SW 1271 (cell line): ENCODE data around the gene MYH6.
A peak's percentile ranks its signal among the peaks of the same experiment; 100 is the strongest.
"Not testable (repeated sequence)": the region's sequence is repeated elsewhere in the genome, so short reads cannot be mapped to it uniquely, and the experiment has no call there.

Experiments
- DNase-seq, 2 experiments: peaks; one replicate each; lab custom pipeline; 2025; lab: John Stamatoyannopoulos, UW

The MYH6 gene

DNA sequence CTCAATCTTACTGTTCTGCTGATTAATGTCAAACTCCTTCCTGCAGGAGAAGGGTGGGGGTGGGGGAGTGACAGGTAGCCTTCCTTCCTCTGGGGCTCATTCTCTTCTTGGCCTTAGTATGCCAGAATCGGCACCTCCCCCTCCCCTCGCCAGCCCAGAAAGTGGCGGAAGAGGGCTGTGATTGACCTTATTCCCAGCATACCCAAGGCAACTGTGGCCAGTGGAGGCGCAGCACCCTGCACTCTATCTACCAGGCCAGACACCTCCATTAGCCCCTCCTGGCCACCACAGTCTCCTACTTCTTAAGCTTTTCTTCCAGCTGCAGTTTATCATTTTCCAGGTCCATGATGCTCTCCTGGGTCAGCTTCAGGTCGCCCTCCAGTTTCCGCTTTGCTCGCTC, 15.5 kb downstream of the MYH6 start:
- no peak for DNase-seq

DNA sequence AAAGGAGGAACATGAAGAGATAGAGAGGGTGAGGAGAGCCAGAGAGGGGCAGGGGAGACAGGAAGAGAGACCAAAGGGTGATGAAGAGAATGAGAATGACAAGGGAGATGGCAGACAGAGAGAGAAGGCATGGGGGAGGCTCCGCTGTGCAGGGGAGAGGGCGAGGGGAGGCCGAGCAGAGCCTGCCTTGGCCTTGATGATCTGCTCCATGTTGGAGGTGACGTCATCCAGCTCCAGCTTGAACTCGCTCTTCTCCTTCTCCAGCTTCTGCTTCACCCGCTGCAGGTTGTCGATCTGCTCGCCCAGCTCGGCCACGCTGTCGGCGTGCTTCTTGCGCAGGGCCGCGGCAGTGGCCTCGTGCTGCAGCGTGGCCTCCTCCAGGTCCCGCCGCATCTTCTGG, 18.2 kb downstream of the MYH6 start:
- not testable (repeated sequence) for DNase-seq

DNA sequence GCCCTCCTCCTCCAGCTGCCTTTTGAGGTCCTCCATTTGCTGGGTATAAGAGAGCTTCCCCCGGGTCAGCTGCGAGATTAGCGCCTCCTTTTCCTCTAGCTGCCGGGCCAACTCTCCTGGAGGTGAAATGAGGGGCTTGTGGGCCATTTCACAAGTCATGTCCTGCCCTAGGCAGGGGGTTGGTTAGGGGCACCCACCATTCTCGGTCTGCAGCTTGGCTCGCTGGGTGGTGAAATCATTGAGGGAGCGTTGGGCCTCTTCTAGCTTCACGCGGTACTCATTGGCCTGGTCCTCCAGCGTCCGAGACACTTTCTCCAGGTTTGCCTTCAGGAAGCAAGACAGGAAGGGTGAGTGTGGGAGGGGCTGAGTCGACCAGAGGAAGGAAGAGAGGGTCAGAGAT, 18.7 kb downstream of the MYH6 start:
- no peak for DNase-seq

DNA sequence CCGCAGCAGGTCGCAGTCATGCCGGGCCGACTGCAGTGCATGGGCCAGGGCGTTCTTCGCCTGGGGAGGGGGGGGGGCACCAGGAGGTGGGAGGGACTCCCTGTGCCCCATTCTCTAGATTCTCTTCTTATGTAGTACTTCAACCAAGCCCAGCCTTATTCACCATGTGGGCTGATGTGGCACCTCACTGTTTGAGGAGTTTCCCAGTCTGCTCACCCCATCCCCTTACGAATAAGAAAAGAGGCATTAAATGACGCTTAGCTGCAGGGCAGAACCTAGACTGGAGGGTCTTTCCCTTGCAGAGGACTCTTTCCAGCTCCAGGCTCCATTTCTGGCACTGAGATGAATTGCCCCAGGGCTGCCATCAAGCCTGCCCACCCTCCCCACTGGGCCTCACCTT, 19.1 kb downstream of the MYH6 start:
- no peak for DNase-seq

DNA sequence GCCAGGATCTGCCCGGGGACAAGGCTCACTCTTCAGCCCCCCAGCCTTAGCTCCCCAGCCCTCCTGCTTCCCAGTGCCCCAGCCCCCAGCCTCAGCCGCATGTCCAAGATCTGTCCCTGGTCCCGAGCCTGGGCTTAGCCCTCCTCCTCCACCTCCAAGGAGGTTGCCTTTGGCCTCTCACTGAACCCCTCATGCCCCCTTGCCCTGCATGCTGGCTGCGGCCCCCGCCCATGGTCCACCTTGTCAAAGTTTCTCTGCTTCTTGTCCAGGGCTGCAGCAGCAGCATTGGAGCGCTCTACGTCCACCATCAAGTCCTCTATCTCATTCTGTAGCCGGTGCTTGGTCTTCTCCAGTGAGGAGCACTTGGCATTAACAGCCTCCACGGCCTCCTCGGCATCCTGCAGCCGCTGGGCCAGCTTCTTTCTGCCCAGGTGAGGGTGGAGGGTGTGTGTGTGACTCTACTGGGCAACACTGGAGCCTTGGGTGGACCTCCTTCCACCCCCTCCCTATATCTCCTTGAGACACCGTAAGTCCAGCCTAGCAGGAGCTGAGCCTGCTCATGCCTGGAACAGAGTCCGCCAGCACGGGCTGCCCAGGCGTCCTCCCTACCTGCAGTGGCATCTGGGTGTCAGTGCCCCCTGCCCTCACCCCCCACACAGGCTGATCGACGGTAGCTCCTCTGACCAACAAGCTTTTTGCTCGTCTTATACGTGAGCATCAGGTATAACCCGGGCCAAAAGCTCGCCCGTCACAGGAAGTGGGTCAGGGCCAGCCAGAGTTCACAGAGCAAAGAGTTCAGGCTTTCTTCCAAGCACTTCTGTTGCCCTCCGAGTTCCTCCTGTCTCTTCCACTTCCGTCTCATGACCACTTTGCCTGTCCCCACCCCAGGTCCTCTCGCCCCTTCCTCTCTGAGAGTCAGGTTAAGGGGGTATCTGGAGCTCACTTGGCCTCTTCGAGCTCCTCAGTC, 19.9 kb downstream of the MYH6 start:
- DNase-seq, result no peak

DNA sequence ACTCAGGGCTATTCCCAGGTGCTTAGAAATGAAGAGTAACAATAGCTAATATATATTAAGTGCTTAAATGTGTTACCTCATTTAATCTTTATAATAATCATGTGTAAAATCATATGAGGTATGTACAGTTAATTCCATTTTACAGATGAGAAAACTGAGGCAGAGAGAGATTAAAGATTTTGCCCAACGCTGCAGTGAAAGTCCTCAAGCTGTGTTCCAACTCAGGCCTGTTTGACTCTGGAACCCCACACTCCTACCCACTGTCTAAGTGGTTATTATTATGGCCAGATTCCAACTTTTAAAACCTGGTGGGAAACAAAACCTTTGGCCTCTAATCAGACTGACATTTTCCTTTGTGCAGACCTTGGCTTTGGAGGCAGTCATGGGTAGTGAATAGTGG, 21.1 kb downstream of the MYH6 start:
- DNase-seq, result no peak

DNA sequence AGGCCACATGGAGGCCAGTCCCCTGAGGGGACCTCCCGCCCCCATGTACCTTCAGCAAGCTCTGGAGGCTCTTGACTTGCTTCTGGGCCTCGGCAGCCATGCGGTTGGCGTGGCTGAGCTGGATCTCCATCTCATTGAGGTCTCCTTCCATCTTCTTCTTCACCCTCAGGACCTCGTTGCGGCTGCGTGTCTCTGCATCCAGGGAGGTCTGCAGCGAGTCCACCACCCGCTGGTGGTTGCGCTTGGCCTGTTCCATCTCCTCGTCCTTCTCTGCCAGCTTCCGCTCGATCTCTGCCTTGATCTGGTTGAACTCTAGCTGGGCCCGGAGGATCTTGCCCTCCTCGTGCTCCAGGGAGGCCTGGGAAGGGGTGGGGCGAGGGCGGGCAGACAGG, 21.8 kb downstream of the MYH6 start:
- DNase-seq, result not testable (repeated sequence)

DNA sequence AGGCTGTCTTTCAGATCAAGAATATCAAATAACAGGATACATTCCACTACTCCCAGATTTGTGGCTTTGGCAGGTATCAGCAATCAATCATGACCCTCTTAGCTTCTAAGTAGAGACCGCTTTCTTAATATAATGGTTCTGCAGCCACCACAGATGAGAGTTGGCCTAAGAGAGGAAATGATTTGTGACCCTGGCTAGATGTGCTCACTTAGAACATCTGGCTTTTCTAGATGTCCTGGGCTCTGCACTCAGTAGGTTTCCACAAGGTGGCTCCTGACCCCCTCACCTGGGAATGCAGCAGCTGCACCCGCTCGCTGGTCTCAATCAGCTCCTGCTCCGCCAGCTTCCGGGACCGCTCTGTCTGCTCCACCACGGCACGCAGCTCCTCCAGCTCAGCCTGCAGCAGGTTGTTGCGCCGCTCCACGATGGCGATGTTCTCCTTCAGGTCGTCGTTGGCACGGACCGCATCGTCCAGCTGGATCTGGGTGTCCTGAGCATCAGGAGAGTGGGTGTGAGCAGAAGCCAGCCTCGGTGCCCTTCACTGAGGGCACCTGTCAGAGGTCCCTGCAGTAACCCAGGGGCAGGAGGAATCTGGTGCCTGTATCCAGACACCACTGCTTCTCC, 22.3 kb downstream of the MYH6 start:
- DNase-seq, result no peak

DNA sequence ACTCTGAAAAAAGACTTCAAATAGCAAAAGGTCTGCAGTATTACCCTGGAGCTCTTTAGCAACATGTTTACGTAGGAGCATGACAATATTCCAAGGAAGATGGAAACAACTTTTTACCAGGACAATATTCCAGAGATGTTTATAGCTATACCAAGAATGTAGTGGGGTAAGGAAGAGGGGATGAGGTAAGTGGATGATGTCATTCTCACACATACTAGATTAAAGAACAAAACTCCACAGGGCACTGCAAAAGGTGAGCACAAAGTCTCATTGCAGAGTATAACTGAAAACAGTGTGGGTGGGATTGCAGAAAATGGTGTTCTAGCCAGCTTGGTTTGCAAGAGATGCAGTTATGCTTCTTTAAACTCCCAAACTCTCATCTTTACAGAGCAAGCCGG, 22.8 kb downstream of the MYH6 start:
- no peak for DNase-seq

DNA sequence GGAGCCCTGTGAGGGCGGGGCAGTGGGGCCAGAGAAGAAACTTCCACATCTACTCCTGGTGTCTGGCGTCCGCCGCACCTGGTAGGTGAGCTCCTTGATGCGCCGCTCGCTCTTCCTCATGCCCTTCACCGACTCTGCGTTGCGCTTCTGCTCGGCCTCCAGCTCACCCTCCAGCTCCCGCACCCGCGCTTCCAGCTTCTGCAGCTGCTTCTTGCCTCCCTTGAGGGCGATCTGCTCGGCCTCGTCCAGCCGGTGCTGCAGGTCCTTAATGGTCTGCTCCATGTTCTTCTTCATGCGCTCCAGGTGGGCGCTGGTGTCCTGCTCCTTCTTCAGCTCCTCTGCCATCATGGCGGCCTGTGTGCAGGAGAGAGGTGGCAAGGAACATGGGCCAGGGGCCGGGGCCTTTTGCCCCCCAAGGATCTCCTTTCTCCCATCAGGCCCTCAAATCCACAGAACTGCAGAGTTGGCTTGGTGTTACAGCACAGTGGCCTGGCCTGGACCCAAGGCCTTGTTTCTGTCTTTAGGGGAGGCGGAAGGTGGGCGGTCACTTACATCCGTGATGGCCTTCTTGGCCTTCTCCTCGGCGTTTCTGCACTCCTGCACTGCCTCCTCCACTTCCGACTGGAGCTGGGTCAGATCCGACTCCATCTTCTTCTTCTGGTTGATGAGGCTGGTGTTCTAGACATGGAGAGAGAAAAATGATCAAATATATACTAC, 23.6 kb downstream of the MYH6 start:
- no peak for DNase-seq

DNA sequence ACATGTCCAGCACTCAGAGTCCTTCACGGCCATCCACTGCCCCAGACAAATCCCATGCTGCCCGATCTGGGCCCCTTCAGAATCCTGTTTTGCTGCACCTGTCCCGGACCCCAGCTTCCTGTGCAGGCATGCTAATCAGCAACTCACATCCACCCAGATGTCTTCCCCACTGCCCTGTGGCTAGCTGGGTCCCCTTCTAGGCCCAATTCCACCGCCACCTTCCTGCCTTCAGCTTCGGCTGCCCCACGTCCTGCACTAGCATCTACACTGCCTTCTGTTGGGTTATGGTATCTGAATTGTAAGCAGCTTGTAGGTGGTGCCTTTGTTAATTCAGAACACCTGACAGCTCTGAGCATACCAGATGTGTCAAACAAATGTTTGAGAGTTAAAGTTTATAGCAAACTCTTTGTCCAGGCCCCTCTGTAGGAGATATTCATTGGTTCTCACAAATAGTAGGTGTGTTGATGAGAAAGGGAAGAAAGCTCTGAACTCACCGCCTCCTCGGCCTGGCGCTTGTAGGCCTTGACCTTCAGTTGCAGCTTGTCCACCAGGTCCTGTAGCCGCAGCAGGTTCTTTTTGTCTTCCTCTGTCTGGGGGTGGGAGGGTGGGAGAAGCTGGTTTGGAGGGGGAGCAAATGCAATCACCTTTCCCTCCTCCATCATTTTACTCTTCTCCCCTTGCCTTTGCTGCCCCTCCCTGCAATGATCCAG, 25.2 kb downstream of the MYH6 start:
- no peak for DNase-seq

DNA sequence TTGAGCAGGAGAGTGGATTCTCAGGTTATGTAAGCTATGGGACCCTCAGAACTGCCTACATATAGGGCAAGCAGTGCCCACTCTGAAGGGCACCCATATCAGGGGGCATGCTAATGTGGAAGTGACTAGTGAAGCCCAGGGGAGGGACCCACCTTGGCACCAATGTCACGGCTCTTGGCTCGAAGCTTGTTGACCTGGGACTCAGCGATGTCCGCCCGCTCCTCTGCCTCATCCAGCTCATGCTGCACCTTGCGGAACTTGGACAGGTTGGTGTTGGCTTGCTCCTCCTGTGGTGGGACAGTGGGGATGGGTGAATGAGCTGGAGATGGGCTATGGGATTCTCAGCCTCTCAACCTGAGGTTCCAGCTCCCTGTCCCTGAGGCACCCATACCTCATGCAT, 25.8 kb downstream of the MYH6 start:
- DNase-seq, result no peak

DNA sequence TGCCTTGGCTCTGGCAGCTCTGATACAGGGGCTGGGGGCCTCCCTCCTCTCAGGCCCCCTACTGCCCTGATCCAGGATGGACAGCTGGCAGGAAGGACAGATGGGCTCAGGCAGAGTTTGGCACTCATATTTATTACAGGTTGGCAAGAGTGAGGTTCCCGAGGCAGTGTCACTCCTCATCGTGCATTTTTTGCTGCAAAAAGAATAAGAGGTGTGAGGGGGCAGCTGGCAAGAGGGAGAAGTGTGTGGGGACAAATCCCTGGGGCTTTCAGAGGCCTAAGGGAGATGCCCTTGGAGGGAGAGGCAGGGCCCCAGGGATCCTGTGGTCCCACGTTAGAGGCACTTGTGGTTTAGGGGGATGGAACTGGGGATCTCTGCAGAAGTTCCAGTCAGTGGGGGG, 26.2 kb downstream of the MYH6 start:
- DNase-seq, result peak in 1 of 2 experiments; percentile 72

DNA sequence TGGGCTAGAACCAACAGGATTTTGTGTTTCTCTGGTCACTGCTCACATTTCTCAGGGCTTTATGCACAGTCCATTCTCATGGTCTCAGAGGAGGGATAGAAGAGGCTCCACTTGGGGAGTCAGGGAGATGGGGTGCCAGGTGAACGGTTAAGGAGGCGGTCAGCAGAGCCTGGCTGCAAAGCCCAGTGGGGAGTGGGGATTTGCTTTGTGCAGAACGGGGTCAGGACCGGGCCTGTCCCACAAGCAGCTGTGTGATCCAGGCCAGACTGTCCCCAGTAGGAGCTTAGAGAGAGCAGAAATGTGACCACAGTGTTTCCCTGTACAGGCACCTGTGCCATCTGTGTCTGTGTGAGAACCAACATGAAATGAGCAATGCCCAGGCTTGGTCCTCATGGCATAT, 27.1 kb downstream of the MYH6 start:
- DNase-seq, result no peak

DNA sequence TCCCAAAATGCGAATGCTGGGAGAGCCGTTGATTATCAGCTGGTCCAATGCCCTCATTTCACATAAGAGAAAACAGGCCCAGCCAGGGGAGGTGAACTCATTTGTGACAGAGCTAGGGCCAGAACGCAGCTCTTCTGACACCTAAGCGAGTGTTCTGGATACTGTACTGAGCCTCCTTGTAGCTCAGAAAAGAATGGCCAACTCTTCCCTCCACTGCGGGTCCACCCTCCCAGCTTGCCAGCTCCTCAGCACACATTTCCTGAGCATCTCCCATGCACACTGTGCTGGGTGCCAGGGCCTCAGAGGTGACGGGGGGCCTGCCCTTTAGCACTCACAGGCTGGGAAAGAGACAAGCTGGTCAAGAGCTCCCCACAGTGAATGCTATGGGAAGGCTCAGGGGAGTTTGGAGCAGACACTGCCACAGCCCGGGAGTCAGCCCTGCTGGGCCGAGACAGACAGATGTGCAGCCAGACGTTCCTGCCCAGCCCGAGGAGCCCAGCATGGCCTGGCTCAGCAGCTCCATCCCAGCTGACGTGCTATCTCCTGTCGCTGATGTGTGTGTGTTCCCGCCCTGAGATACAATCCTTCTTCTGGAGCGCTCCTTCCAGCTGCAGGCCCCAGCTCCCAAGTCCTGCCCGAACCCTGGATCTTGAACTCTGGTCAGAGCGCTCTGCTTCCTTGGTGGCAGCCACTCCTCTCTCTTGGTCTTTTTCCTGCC, 27.7 kb downstream of the MYH6 start:
- DNase-seq, result no peak

DNA sequence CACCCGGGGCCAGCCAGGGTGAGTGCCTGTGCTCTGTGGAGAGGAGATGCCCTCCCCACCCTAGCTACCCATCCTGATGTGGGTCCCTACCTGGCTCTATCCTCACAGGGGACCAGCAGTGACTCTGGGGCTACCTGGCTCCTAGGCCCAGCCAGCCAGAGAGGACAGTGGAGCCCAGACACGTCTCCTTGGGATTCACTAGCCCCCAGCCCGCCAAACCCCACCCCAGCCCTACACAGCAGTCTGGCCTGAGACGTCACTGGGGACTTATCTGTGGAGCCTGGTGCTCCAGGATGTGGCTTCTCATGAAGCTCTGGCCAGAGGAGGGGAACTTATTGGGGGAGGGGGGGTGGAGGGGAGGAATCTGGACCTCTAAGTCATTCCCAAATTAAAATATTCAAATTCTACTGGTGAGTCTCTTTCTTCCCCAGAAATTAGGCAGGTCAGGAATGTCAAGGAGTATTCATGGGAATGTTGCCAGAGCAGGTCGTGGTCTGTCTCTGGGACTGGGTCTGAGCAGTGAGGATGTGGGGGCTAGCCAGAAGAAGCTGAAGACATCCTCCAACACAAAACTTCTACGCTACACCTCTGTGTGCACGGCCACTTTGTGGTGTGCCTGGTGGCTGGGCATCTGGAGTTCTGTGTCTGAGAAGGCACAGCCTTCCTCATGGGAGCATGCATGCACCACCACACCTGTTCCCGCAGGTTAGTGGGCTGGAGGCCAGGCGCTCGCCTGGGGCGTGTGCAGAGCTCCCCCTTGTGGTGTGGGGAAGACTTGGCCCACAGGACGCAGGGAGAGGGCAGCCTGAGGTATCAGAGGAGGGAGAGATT, 28.5 kb downstream of the MYH6 start:
- no peak for DNase-seq

DNA sequence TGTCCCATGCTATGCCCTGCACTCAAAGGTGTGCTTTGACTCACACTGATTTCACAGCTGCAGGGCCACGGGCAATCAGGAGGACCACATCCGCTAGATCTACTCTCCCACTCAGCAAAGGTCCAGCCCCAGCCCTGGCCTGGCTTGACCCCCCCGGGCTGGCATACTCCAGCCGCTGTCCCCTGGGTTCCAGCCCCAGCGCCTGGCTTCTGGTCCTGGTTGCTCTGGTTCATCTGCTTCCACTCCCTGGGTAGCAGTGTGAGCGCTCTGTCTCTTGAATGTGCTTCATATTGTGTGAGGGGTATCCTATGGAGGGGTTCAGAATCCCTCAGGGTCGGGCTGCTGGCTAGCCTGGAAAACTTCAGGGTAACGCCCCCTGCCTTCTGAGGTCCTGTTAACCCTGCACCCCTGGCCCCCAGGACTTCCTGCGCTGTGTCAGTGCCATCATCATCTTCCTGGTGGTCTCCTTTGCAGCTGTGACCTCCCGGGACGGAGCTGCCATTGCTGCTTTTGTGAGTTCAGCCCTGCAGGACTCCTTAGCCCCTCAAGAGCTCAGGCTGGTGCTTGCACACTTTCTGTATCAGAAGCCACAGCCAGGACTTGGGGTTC, 29.4 kb downstream of the MYH6 start:
- DNase-seq, result no peak

DNA sequence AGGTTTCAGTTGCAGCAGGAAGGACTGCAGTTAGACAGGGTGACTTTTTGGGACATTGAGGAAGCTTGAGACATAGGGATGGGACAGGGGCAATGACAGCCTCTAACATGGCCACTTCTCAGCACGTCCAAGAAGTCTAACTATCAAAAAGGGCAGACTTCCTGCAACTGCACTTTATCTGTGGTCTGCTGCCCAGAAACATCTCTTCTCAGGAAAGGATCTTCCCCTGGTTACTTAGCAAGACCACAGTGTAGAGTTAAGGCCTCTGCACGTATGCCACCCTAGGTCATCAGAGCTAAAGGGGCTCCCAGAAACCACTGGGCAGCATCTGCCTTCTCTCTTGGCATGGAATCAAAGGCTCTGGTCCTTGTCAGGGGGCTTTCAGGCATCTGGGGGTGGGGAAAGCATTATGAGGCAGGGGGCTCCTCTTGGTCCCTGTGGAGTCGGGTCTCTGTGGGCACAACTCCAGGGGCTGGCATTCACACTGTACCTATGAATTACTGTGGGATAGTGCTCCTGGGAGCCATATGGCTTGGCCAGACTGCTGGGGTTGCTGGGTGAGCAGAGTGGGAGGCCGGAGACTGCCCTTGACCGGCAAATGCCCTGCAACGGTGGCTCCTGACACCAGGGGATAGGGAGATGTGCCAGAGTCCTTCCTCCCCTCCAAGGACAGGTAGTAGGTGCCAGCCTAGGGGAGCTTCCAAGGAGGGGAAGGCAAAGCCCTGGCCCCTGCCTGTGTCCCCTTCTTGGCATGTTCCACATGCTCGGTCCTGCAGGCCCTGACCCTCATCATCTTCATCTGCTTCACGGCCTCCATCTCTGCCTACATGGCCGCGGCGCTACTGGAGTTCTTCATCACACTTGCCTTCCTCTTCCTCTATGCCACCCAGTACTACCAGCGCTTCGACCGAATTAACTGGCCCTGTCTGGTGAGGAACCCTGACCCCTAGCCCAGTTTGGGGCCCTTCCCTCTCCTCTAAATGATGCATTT, 30.2 kb downstream of the MYH6 start:
- DNase-seq, result no peak

DNA sequence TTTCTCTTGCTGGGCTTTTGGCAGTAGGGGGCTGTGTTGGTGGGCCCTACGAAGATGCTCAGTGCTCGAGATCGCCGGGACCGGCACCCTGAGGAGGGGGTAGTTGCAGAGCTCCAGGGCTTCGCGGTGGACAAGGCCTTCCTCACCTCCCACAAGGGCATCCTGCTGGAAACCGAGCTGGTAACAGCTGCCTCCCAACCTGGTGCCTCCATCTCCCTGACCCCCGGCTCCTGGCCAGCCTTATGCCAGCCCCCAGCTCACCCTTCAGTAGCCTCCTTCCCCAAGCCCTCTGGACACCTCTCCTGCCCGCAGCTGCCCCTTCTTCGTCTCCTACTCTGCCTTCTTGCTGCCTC, 30.9 kb downstream of the MYH6 start:
- DNase-seq, result no peak
